GM12878 (cell line): Measurements from ENCODE around the gene SELENOO. TPM values are rescaled to one million over a fixed set of nuclear protein-coding genes. Genes with fewer than 3 reads are reported as not detected.

Source experiments
- ATAC-seq: fragments of 200-7000 bp; cut with Tn5 transposase; 3 replicates; pipeline ENCODE4 v1.9.1; 2020; ENCODE audit warnings: mild to moderate bottlenecking, moderate library complexity
- BruUV-seq: library from RNA; stranded (reverse); fragments of 400-500 nt; replicated peaks from 2 replicates; lab custom pipeline; 2021; lab: Mats Ljungman, UMichigan
- CTCF ChIA-PET: fragments of 300-600 bp; sonication (Branson Sonifier 250); formaldehyde crosslinking; extraction: SDS; loops from one replicate; lab custom pipeline; 2021; ENCODE audit warnings: inconsistent platforms; lab: Yijun Ruan, JAX
- POLR2A ChIA-PET: fragments of 350-600 bp; formaldehyde crosslinking; extraction: SDS; loops from one replicate; lab custom pipeline; 2021; ENCODE audit warnings: inconsistent platforms; lab: Charles Lee
- RAD21 ChIA-PET: fragments of 300-600 bp; sonication (Branson Sonifier 250); formaldehyde crosslinking; loops from one replicate; lab custom pipeline; 2023; ENCODE audit warnings: antibody characterized with exemption; ENCODE audit not compliant: unreplicated experiment; lab: Charles Lee
- SMC1A ChIA-PET: fragments of 300-600 bp; sonication (Branson Sonifier 250); formaldehyde crosslinking; loops from one replicate; lab custom pipeline; 2023; ENCODE audit not compliant: unreplicated experiment, uncharacterized antibody; lab: Charles Lee
- DNase-seq: peaks from one replicate; pipeline ENCODE4 v3.0.0-alpha.2; 2011; ENCODE audit warnings: low read depth, low spot score
- FAIRE-seq: peaks from 3 replicates; lab custom pipeline; 2011; peaks lifted over from hg19 to GRCh38; lab: Jason Lieb, UNC
- H2AFZ ChIP-seq: 2 replicates; pipeline ENCODE4 v1.6.0; 2011; ENCODE audit warnings: low read depth, low read length, control low read depth; ENCODE audit not compliant: control insufficient read depth
- H3K27ac ChIP-seq: 2 replicates; pipeline ENCODE4 v1.5.1; 2011; ENCODE audit warnings: control low read depth; ENCODE audit not compliant: control insufficient read depth, insufficient read depth
- H3K27me3 ChIP-seq, 2 experiments: replicated peaks in 1 of 2; 2 replicates each; pipeline versions ENCODE4 v1.6.0 to v1.6.1; 2011; ENCODE audit warnings: low read length in 1 of 2; ENCODE audit not compliant: control insufficient read depth in 2 of 2, insufficient read depth in 2 of 2
- H3K36me3 ChIP-seq, 2 experiments: 2 replicates each; pipeline ENCODE4 v1.5.1; 2011; ENCODE audit warnings: low read length in 1 of 2; ENCODE audit not compliant: control insufficient read depth in 2 of 2, insufficient read depth in 2 of 2
- H3K4me1 ChIP-seq: 2 replicates; pipeline ENCODE4 v1.6.1; 2011; ENCODE audit warnings: mild to moderate bottlenecking, low read length, moderate library complexity, mixed read lengths; ENCODE audit not compliant: control insufficient read depth, insufficient read depth
- H3K4me2 ChIP-seq: 2 replicates; pipeline ENCODE4 v1.6.0; 2011; ENCODE audit warnings: control low read depth; ENCODE audit not compliant: control insufficient read depth, insufficient read depth
- H3K4me3 ChIP-seq: fragments of 200-600 bp; sonication (generic); 2 replicates; pipeline ENCODE4 v1.5.1; 2016
- H3K79me2 ChIP-seq: 2 replicates; pipeline ENCODE4 v1.6.0; 2011; ENCODE audit warnings: low read length; ENCODE audit not compliant: control insufficient read depth, insufficient read depth
- H3K9ac ChIP-seq: 2 replicates; pipeline ENCODE4 v1.8.0; 2011; ENCODE audit warnings: low read length, control low read depth, mixed read lengths; ENCODE audit not compliant: control insufficient read depth, insufficient read depth
- H3K9me3 ChIP-seq: replicated peaks from 3 replicates; pipeline ENCODE4 v1.5.1; 2011; ENCODE audit warnings: mild to moderate bottlenecking, low read length; ENCODE audit not compliant: control insufficient read depth, insufficient read depth
- H4K20me1 ChIP-seq: 2 replicates; pipeline ENCODE4 v1.6.0; 2011; ENCODE audit not compliant: control insufficient read depth, insufficient read depth
- BACH1 ChIP-seq: fragments of 450-650 bp; IDR thresholded peaks from 2 replicates; pipeline ENCODE4 v1.6.1; 2017; ENCODE audit warnings: mild to moderate bottlenecking, borderline replicate concordance
- CBFB ChIP-seq: IDR thresholded peaks from 2 replicates; pipeline ENCODE4 v1.6.1; 2016; ENCODE audit warnings: antibody characterized with exemption, low read depth
- CTCF ChIP-seq, 3 experiments: IDR thresholded peaks in 2 of 3; conservative IDR thresholded peaks in 1 of 3; 2 replicates each; pipeline ENCODE4 v1.5.1; 2011; ENCODE audit warnings: low read depth in 3 of 3, low read length in 3 of 3, mild to moderate bottlenecking in 3 of 3, control low read depth in 2 of 3, moderate library complexity in 2 of 3, inconsistent platforms in 1 of 3, mixed read lengths in 1 of 3; ENCODE audit not compliant: control insufficient read depth in 2 of 3, insufficient read depth in 1 of 3; ENCODE audit errors: extremely low read depth in 1 of 3
- EGR1 ChIP-seq, 2 experiments: IDR thresholded peaks; 1 replicate in 1 of 2; 2 replicates in 1 of 2; pipeline ENCODE4 v1.6.1; 2011 to 2012; ENCODE audit warnings: low read depth in 2 of 2, low read length in 2 of 2, borderline replicate concordance in 1 of 2, mild to moderate bottlenecking in 1 of 2, moderate library complexity in 1 of 2
- EZH2 ChIP-seq: IDR thresholded peaks from 2 replicates; pipeline ENCODE4 v1.6.1; 2012; ENCODE audit warnings: low read depth, mild to moderate bottlenecking, control low read depth, inconsistent platforms, low read length, borderline replicate concordance; ENCODE audit not compliant: control insufficient read depth
- HDAC6 ChIP-seq: fragments of 200-600 bp; sonication (generic); IDR thresholded peaks from one replicate; pipeline ENCODE4 v1.8.0; 2017; ENCODE audit warnings: antibody characterized with exemption; ENCODE audit not compliant: unreplicated experiment
- NRF1 ChIP-seq: conservative IDR thresholded peaks from 2 replicates; pipeline ENCODE4 v1.6.1; 2011; ENCODE audit warnings: mild to moderate bottlenecking, low read depth, low read length, improper control_type of control experiment
- POLR2A ChIP-seq: IDR thresholded peaks from 2 replicates; pipeline ENCODE4 v1.6.1; 2011; ENCODE audit warnings: low read depth, mild to moderate bottlenecking, low read length
- POLR2AphosphoS5 ChIP-seq: IDR thresholded peaks from 2 replicates; pipeline ENCODE4 v1.6.1; 2011; ENCODE audit warnings: mild to moderate bottlenecking, low read length, inconsistent platforms
- RELB ChIP-seq: fragments of 450-650 bp; IDR thresholded peaks from 2 replicates; pipeline ENCODE4 v1.6.1; 2017; ENCODE audit warnings: low read depth, mild to moderate bottlenecking, moderate library complexity
- RFX5 ChIP-seq: IDR thresholded peaks from 2 replicates; pipeline ENCODE4 v1.6.1; 2011; ENCODE audit warnings: low read depth, low read length, improper control_type of control experiment
- WGBS: methylation state at CpG from one replicate; pipeline ENCODE4 v1.1.6; 2016; ENCODE audit warnings: low lambda C conversion rate; ENCODE audit not compliant: insufficient replicate concordance, insufficient coverage; ENCODE audit errors: missing lambda C conversion rate; 5-methylcytosine and 5-hydroxymethylcytosine counted together
- in situ Hi-C: fragments of 300-500 bp; cut with MboI; formaldehyde crosslinking; loops from 9 replicates; pipeline ENCODE4 v1.14.3; 2018; ENCODE audit warnings: mixed read lengths
- intact Hi-C: fragments of 100-400 bp; cut with micrococcal nuclease; formaldehyde crosslinking; loops from one replicate; pipeline ENCODE4 v1.14.2; 2022; ENCODE audit not compliant: unreplicated experiment
- polyA plus RNA-seq, 11 experiments: library from polyadenylated mRNA; depleted of rRNA in 4 of 11; unstranded in 6 of 11; stranded (reverse) in 5 of 11; fragments of >200 nt; fragmentation: Nextera tagmentation in 4 of 11; fragmentation: Illumina TruSeq in 1 of 11; extraction: Ambion mirVana in 4 of 11; extraction: Trizol in 1 of 11; gene quantifications; 1 replicate in 1 of 11; 2 replicates in 10 of 11; pipeline versions ENCODE4 v1.2.1 to v1.2.3, GENCODE V29; 2011 to 2016; ENCODE audit warnings: inconsistent platforms in 2 of 11, missing spikeins in 2 of 11, low read depth in 1 of 11
- total RNA-seq, 4 experiments: library from RNA; depleted of rRNA in 3 of 4; stranded (reverse); fragments of >200 nt in 3 of 4; fragmentation: Illumina TruSeq in 1 of 4; extraction: Trizol in 1 of 4; gene quantifications; 2 replicates each; pipeline versions ENCODE4 v1.2.1 to v1.2.3, GENCODE V29; 2013 to 2021

Gene SELENOO
- total and polyA plus RNA-seq, 10 of the 15 experiments (the other 5 are each of a cell fraction or from before 2014, with no cell fraction given), result 0.42 to 23.3 (median 3.3) TPM

- Histone ChIP-seq H2AFZ (no peak overlapping the region), H3K4me3 (no peak overlapping the region), H3K27me3 (peaks cover 2 to 5% of the 10 kb centered on the region in 2 experiments; a peak in 3 of 4 replicates), H3K4me1 (peaks cover 6% of the 10 kb centered on the region), H3K4me2 (no peak overlapping the region), H3K36me3 (no peaks in the 10 kb centered on the region), H3K9ac (no peak overlapping the region), H3K79me2 (no peaks in the 10 kb centered on the region), H3K27ac (no peak overlapping the region), H3K9me3 (no peaks in the 10 kb centered on the region), H4K20me1 (no peaks in the 10 kb centered on the region)
- RAD21 ChIA-PET, result no interaction called here
- SMC1A ChIA-PET, result no interaction called here
- intact Hi-C loops, result no loop called here
- FAIRE-seq (no peak), ATAC-seq (no peak), DNase-seq (no peak)
- in situ Hi-C loops, result no loop called here
- TF ChIP-seq NRF1, result no peak
- TF ChIP-seq EZH2, result no peak
- no peak for TF ChIP-seq CBFB
- TF ChIP-seq POLR2AphosphoS5, result no peak
- BruUV-seq, result no TSS peak
- POLR2A ChIA-PET, result no interaction called here
- CTCF ChIA-PET, result no interaction called here
- 26% methylated on average over 15 of the region's 36 CpGs for WGBS
Observed at GRCh38 chr22:50169181-50169759, 31.5 kb upstream of the SELENOO start.

GRCh38 chr22:50169774-50170341 is 31.0 kb upstream of the SELENOO start:
- peak; percentile 10; the same call in 2 of the 3 replicates for ATAC-seq
- H4K20me1 ChIP-seq, result no peaks in the 10 kb centered on the region
- ChIA-PET SMC1A (no interaction called here), RAD21 (no interaction called here), CTCF (no interaction called here)
- H3K36me3 ChIP-seq, result no peaks in the 10 kb centered on the region
- no TSS peak for BruUV-seq
- no peak overlapping the region for H3K27ac ChIP-seq
- H2AFZ ChIP-seq, result no peak overlapping the region
- no peak overlapping the region; the same call in 1 of the 2 replicates for H3K4me3 ChIP-seq
- intact Hi-C loops, result no loop called here
- peaks cover 6% of the 10 kb centered on the region for H3K4me1 ChIP-seq
- TF ChIP-seq BACH1, result peak; percentile 35; the same call in 1 of the 2 replicates
- TF ChIP-seq RFX5, result no peak
- TF ChIP-seq RELB, result no peak
- no peak for TF ChIP-seq POLR2A
- 0 out of 3 replicates have a peak, but pooled peaks of 1 of the 2 experiments have one; percentile 24 for TF ChIP-seq EGR1 (IDR thresholded peaks at IDR 0.05; ENCODE audit: borderline replicate concordance in 1 of 2, low read depth in 2 of 2, low read length in 2 of 2)
- TF ChIP-seq HDAC6, result no peak
- 0 out of 6 replicates have a peak, but pooled peaks of 1 of the 3 experiments have one; percentile 1 for TF ChIP-seq CTCF (IDR thresholded peaks at IDR 0.05 in 2 of 3, conservative IDR thresholded peaks at IDR 0.05 in 1 of 3; ENCODE audit: control insufficient read depth in 2 of 3, extremely low read depth in 1 of 3, insufficient read depth in 1 of 3, low read depth in 3 of 3, low read length in 3 of 3)
- TF ChIP-seq, all 136 proteins: peak for 3
- no peak overlapping the region for H3K9ac ChIP-seq
- no peak for FAIRE-seq
- no peaks in the 10 kb centered on the region for H3K9me3 ChIP-seq
- no peak for DNase-seq
- under 1% methylated on average over 24 of the region's 70 CpGs for WGBS
- no peak overlapping the region for H3K4me2 ChIP-seq
- POLR2A ChIA-PET, result no interaction called here
- H3K79me2 ChIP-seq, result no peaks in the 10 kb centered on the region
- peaks cover 2 to 5% of the 10 kb centered on the region in 2 experiments; a peak in 3 of 4 replicates for H3K27me3 ChIP-seq
- in situ Hi-C loops, result no loop called here
